Germinal center (tissue), 1 donor: ENCODE data around the gene CACNA1I.

Experiments
- DNase-seq: peaks from one replicate; pipeline ENCODE4 v3.0.0; 2012; ENCODE audit warnings: mixed read lengths, low spot score

Gene CACNA1I

DNA sequence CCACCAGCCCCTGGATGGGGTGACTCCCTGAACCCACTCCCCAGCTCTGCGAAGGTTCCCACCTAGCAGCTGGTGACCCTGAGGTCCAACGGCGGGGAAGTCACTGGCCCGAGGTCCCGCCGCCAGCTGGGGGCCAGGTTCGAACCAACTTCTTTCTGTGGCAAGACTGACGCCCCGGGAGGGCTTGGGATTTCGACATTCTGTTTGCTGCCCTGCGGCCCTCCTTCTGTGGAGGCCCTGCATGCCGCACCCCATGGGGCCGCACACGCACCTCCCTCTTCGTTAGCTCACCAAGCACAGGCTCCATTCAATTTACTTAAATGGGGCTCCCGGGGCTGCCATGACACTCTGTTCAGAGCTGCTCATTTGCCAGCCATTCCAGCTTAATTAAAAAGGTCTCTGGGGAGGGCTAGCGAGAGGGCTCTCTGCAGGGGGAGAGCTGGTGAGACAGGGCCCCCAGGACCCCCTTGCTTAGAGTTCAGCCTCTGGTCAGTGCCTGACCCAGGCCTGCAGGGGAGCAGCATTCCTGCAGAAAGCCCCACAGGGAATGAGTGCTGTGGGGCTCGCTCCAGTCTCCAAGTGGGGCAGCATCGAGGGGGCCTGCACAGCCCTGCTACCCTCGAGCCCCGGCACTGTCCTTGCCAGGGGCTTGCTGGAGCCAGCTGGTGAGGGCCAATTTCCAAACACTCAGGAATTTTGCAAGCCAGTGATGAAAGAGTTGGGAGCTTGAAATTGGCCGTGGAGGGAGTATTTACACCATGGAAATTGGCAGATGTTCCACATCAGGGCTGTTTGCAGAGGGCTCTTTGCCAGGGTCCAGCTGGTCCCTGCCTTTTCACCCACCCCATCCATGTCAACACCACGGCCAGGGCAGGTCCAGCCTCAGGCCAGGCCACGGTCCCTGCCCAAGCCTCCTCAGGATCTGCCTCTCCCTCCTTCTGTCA, 80.8 kb downstream of the CACNA1I start:
- no peak for DNase-seq

GRCh38 chr22:39652990-39653786, 82.6 kb downstream of the CACNA1I start:
- no peak for DNase-seq

GRCh38 chr22:39653787-39654077, 83.2 kb downstream of the CACNA1I start:
- DNase-seq, result no peak

DNA sequence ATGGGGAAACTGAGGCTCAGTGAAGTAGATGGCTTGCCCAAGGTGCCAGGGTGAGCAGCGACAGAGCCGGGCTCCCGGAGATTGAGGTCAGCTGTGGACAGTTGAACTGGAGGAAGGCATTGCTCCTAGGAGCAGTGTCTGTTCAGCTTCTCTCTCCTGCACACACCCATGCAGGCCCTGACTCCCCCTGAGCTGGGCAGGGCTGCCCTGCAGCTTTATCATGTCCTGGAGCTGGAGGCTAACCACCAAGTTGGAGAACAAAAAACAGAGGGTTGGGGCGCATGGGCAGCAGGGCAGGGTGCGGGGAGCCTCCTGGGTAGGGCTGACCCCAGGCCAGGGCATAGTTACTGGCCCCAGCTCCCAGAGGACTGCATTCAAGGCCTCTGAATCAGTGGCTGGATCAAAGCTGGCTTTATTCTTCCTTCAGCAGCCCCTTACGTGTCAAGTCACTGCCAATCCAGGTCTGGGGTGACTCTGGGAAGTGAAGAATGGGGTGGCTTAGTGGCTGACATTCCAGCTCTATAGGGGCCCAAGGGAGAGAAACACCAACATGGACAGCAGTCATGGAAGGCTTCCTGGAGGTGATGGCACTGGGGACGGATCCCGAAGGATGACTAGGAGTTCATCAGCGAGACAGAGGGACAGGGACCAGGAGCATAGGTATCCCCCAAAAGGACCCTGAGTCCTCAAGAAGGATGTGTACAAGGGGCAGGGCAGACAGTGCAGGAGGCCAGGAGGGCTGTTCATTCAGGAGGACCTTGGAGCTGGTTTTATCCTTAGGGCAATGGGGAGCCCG, 83.8 kb downstream of the CACNA1I start:
- DNase-seq, result no peak

- DNase-seq, result no peak
Measured at GRCh38 chr22:39655004-39655579, 84.5 kb downstream of the CACNA1I start.

DNA sequence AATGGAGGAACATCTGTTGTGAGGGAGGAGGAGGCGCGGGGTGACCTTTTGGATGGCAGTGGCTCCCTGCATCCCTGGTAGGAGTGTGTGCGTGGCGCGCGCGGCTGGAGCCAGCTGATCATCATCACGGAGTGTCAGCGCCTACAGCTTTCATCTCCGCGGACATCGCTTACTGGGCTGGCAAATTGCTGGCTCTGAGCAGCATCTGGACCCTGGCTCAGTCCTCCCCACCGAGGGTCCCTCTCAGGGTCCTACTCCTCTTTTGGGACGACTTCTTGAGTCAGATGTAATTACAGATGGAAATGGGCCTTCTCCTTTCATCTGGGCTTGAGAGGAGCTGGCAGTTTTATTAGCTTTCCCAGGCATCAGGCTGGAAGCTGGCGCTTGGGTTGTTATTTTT, 85.3 kb downstream of the CACNA1I start:
- no peak for DNase-seq

DNA sequence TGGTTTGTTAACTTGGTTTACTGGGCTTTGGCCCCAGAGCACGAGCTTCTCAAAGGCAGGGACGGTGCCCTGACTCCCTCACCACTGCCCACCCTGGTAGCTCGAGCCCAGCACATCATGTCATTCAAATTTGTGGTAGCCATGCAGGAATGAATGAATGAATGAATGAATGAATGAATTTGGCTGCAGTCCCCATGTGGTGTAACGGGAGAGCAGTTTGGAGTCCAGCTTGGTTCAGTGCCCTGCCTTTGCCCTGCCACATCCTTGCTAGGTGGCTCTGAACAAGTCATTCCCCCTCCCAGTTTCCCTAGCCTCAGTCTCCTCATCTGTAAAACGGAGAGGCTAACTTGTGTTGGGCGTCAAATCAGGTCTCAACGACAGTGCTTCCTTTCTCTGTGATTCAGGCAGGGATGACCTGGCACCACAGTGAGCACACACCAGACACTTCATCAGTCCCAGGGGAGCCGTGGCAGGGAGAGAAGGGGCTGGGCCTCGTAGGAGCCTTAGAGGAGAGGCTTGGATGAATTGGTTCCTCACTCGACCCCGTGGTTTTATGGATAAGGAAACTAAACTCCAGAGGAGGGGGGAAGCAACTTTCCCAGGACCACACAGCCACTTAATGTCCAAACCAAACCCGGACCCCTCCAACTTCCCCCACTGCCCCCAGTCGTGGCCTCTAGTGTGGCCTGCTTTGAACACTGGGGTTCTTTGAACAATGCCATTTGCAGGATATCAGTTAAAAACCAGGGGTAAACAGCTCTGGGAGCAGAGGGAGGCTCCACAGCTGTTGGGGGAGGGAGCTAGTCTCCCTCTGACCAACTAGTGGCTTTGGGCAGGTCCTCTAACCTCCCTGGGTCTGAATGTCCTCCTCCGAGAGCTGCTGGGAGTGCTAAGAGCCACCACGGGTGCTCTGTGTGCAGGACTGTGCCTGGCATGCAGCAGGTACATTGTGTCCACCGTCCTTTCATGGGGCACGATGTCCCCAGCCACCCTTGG, 86.2 kb downstream of the CACNA1I start:
- DNase-seq, result no peak

- DNase-seq, result no peak
Measured at GRCh38 chr22:39658367-39658766, 87.8 kb downstream of the CACNA1I start.

DNA sequence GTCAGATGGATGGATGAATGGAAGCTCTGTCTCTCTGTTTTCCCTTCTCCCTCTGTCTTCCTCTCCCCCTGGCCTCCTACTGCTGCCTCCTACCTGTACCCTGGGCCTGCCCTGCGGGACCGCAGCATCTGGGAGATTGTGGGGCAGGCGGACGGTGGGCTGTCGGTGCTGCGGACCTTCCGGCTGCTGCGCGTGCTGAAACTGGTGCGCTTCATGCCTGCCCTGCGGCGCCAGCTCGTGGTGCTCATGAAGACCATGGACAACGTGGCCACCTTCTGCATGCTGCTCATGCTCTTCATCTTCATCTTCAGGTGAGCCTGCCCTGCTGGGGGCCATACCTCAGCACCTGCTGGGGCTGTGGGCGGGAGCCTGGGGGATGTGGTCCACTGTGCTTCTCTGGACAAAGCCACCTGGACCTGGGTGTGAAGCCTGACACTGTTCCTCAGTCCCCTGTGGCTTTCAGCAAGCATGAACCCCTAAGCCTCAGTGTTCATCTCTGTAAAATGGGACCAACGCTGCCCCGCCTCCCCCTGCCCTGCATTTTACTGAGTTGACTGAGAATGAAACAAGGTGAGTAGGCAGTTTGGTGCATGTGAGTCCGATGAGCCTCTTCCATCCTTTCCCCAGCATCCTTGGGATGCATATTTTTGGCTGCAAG, 88.4 kb downstream of the CACNA1I start:
- no peak for DNase-seq

DNA sequence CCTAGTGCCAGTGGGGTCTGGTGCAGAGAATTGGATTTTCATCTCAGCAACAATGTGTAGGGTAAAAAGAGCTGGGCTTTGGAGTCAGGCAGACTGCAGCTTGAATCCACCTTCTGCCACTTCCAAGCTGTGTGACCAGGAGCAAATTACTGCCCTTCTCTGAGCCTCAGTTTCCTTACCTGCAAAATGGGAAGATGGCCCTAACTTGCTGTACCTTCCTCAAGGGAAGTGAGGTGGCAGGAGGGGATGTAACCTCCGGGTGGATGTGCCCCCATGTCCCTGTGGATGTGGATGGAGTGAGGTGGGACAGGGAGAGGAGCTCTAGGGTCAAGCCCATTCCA, 90.9 kb downstream of the CACNA1I start:
- DNase-seq, result no peak

DNA sequence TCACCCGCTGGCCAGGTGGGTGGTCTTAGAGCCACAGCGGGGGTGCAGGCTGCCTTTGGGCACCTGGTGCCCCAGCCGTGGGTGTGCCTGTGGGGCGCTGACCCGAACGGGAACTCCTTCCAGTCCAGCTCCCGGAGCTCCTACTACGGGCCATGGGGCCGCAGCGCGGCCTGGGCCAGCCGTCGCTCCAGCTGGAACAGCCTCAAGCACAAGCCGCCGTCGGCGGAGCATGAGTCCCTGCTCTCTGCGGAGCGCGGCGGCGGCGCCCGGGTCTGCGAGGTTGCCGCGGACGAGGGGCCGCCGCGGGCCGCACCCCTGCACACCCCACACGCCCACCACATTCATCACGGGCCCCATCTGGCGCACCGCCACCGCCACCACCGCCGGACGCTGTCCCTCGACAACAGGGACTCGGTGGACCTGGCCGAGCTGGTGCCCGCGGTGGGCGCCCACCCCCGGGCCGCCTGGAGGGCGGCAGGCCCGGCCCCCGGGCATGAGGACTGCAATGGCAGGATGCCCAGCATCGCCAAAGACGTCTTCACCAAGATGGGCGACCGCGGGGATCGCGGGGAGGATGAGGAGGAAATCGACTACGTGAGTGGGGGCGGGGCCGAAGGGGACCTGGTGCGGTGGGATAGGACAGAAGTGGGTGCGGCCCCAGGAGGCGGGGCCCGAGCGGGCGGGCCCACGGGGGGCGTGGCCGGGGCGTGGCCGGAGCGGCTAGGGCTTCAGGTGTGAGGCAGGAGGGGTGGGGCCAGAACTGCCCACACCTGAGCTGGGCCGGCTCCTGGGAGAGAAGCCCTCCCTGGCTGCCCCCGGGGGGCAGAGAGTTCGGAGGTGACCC, 91.5 kb downstream of the CACNA1I start:
- DNase-seq, result peak; percentile 67

DNA sequence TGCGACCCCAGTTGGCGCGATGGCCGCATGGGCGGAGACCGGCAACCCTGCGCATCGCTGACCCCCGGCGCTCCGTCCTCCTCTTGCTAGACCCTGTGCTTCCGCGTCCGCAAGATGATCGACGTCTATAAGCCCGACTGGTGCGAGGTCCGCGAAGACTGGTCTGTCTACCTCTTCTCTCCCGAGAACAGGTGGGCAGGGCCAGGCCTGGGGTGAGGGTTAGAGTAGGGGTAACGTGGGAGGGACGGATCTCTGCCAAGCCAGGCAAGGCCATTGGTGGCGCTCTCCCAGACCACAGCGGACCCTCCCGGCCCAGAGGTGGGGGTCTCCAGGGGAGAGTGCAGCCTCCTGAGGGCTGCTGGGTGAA, 92.1 kb downstream of the CACNA1I start:
- no peak for DNase-seq

GRCh38 chr22:39663751-39664150, 93.2 kb downstream of the CACNA1I start:
- no peak for DNase-seq

DNA sequence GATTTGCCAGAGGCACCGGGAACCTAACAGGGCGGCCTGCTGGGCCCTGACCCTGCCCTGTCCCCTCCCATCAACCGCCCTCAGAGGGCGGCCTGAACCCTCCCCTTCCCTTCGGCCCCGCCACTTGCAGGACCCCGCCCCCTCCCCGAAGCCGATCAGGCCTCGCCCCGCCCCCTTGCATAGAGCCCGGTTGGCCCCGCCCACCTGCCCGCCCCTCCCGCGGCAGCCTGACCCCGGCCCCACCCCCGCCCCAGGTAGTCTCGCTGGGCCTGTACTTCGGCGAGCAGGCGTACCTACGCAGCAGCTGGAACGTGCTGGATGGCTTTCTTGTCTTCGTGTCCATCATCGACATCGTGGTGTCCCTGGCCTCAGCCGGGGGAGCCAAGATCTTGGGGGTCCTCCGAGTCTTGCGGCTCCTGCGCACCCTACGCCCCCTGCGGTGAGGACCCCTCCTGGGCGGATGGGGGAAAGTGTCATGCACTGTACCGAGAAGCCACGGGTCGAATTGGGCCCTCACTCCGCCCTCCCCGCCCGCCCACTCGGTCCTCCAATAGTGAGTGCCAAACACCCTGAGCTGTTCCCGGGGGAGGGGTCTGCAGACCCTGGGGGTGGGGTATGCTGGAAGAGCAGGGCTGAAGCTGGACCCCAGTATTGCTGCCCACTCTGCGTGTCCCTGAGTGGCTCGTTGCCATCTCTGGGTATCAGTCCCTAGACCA, 94.1 kb downstream of the CACNA1I start:
- DNase-seq, result peak; percentile 42

GRCh38 chr22:39665229-39665628, 94.7 kb downstream of the CACNA1I start:
- DNase-seq, result no peak

- DNase-seq, result no peak
Measured at GRCh38 chr22:39665661-39666431, 95.3 kb downstream of the CACNA1I start.

GRCh38 chr22:39666495-39666894, 95.9 kb downstream of the CACNA1I start:
- DNase-seq, result no peak

DNA sequence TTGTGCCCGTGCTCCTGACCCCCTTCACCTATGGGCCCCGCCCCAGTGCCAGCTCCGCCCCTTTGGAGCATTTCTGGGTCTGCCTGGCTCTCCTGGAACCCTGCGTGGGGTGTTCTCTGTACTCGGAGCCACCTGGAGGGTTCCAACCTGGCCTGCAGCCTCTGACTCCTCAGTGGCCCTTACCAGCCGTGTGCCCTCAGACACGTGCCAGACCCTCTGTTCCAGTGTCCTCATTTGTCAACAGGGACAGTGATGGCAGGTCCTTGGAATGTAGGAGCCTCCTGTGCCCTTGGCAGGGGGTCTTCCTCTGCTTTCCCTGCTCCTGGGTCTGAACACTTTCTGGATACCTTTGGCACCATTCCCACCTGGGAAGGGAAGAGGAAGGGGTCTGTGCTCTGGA, 96.4 kb downstream of the CACNA1I start:
- no peak for DNase-seq
